H54 (cell line): ENCODE results near the gene HECTD4.
A peak's percentile ranks its signal among the peaks of the same experiment; 100 is the strongest.

Experiments used
- DNase-seq: peaks from one replicate; pipeline ENCODE4 v3.0.0; 2011; ENCODE audit warnings: low spot score, mixed read lengths; ENCODE audit not compliant: insufficient read length
- FAIRE-seq: peaks from 3 replicates; lab custom pipeline; 2011; peaks lifted over from hg19 to GRCh38; lab: Jason Lieb, UNC
- POLR2A ChIP-seq: IDR thresholded peaks from 2 replicates; pipeline ENCODE4 v1.6.1; 2011; ENCODE audit warnings: low read depth, mild to moderate bottlenecking, low read length

Gene HECTD4

DNA sequence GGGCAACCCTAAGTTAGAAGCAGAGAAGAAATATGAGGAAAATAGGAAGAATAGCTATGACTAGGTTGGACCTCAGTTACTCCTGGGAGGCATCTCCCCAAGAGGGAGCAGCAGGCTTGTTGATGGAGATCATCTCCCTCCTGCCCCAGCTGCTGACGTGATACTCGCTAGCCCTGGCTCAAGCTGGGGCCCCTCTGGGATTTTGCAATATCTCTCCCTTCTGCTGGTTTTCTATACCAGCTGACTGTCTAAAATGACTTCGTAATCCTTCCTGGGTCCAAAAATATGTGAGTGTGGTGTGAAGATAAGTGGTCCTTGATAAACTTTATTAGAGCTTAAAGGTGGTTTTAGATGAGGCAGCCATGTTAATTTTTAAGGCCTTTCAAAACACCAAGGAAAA lies 4.5 kb upstream of the HECTD4 start:
- no peak for FAIRE-seq
- DNase-seq: no peak
- TF ChIP-seq POLR2A: no peak

DNA sequence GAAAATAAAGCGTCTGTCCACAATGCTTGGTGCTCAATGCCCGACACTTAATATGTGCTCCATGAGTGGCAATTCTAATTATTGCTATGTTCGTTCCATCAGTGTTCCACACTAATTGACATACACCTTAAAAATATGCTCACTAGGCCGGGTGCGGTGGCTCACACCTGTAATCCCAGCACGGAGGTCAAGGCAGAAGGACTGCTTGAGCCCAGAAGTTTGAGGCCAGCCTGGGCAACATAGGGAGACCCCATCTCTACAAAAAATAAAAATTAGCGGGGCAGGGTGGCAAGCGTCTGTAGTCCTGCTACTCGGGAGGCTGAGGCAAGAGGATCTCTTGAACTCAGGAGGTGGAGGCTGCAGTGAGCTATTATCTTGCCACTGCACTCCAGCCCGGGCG lies 635 bp upstream of the HECTD4 start:
- no peak for TF ChIP-seq POLR2A
- DNase-seq (no peak), FAIRE-seq (no peak)

- DNase-seq (no peak), FAIRE-seq (no peak)
- no peak for TF ChIP-seq POLR2A
These were observed 787 bp downstream of the HECTD4 start for GRCh38 chr12:112381406-112381882.

DNA sequence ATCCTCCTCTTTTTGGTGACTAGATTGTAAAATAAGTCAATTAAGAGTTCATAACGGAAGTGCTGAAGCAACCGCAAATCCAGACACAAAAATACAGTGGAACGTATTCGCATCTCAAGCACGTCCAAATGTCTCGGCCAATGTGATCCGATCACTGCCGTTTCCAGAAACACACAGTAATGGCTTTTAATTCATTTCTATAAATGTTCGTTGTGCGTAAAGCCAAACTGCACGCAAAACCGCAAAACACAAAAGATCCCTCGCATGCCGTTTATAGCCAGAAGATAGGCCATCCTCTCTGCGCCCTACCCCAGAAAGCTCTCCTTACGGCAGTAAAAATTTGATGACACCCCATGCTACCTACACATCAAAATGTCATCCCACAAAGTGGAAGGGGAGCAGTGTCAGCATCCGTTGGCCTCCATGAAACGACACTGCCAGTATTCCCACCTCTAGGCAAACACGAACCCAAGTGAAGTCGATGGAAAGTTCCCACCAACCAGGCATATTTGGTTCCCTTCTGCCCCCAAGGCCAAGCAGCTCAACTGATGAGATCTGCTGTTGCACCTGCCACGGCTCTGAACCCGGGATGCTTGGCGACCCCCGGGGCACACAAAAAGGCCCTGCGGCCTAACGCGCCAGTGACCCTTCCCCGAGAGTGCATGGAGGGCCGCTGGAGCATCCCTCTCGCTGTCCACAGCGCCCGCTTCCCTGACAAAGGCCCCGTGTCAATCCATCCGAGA lies 1.4 kb downstream of the HECTD4 start:
- no peak for TF ChIP-seq POLR2A
- FAIRE-seq: no peak
- peak; percentile 8 for DNase-seq

- FAIRE-seq (no peak), DNase-seq (no peak)
- TF ChIP-seq POLR2A: no peak
These were observed 7.1 kb downstream of the HECTD4 start for GRCh38 chr12:112375105-112375504.

GRCh38 chr12:112374166-112374740 lies 8.0 kb downstream of the HECTD4 start:
- no peak for TF ChIP-seq POLR2A
- FAIRE-seq (no peak), DNase-seq (no peak)

DNA sequence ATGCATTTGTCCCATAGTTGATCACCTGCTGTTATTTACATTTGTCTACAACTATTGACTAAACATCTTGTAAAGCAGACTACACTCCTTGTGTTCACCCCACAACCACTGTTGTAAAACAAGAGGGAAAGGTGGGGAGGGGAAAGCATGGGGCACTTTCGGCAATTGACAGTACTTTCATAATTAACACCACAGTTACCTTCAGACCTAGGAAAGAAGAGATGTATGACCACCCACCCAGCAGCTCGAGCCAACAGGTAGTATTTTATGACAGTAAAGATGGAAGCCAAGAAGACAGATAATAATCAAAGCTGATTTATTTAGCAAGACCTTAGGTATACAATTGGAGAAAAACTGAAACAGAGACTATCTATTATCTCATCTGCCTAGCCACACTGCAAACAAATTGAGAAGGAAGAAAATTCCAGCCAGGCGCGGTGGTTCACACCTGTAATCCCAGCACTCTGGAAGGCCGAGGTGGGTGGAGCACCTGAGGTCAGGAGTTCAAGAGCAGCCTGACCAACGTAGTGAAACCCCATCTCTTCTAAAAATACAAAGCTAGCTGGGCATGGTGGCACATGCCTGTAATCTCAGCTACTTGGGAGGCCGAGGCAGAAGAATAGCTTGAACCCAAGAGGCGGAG lies 11.2 kb downstream of the HECTD4 start:
- no peak for TF ChIP-seq POLR2A
- no peak for FAIRE-seq
- DNase-seq: no peak

GRCh38 chr12:112370199-112370598 lies 12.0 kb downstream of the HECTD4 start:
- no peak for TF ChIP-seq POLR2A
- FAIRE-seq: no peak
- DNase-seq: no peak

DNA sequence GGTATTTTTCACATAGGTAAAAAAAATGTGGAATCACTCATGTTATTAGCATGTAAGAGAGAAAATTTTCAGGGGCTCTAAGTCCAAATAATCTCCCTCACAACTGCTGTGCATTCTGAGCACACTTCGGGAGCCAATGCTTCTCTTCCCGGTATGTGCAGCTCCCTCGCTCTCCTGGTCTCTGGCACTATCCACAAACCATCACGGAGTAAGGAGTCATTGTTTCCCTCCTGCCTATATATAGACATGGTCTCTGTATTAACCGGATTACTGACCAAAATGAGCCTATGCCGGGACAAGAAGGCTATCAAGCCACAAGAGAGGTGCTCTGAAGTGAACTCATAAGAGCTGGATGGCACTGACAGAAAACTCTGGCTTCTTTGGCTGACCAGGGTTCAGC lies 13.4 kb downstream of the HECTD4 start:
- TF ChIP-seq POLR2A: no peak
- no peak for DNase-seq
- FAIRE-seq: no peak

DNA sequence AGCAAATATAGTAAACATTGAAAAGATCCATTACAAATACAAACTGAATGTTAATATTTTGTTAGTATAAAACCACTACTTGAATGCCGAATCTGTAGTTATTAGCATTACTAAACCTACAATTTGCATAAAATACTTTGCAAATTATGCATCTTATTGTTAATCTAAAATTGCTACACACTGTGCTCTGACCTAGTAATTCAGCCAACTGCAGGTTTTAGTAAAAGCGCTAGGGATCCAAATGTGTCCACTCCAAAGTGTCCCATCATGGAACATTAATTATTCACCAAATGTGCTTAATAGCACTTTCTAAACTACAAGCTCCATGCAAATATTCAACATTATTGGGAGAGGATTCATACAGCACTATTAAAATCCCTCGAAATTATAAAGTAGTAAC lies 14.3 kb downstream of the HECTD4 start:
- no peak for TF ChIP-seq POLR2A
- DNase-seq (no peak), FAIRE-seq (no peak)

DNA sequence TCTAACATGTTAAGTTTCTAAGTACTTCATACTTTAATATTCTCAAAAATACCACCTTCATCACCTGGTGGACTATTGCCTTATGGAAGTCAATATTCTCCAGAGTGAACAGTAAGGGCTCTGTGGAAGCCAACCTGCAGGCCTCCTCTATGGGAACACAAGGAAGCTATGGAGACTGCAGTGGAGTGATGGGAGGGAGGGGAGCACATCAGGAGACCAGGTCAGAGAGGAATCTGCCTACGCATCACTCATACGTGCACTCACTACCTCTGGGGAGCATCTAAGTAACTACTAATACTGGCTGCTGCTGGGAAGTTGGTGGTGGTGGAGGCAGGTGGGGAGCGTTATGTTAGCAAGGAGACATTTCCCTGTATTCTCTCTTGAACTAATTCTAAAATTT lies 19.9 kb downstream of the HECTD4 start:
- DNase-seq (no peak), FAIRE-seq (no peak)
- TF ChIP-seq POLR2A: no peak

DNA sequence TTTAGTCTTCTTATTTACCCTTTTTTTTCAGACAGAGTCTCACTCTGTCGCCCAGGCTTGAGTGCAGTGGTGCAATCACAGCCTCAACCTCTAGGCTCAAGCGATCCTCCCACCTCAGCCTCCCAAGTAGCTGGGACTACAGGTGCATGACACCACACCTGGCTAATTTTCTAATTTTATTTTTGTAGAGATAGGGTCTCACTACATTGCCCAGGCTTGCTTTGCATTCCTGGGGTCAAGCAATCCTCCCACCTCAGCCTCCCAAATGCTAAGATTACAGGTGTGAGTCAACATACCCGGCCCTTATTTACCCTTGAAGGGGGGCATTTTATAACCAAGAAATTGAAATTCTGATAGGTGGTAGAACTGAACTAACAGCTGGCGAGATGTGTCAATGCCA lies 21.0 kb downstream of the HECTD4 start:
- no peak for DNase-seq
- no peak for TF ChIP-seq POLR2A
- FAIRE-seq: no peak

GRCh38 chr12:112359290-112359689 lies 22.9 kb downstream of the HECTD4 start:
- no peak for DNase-seq
- TF ChIP-seq POLR2A: no peak
- no peak for FAIRE-seq

GRCh38 chr12:112357214-112357613 lies 25.0 kb downstream of the HECTD4 start:
- FAIRE-seq (no peak), DNase-seq (no peak)

More at GRCh38 chr12:112357214-112357613, 25.0 kb downstream of the HECTD4 start:
- no peak for TF ChIP-seq POLR2A
